Lower lobe of right lung (tissue), 2 donors: ENCODE data around the gene HDC. TPM values are rescaled to one million over a fixed set of nuclear protein-coding genes. Genes with fewer than 3 reads are reported as not detected.

Experiments
- ATAC-seq, 2 donors: fragments of 200-7000 bp; cut with Tn5 transposase; one replicate each; pipeline ENCODE4 v1.9.1; 2020 to 2022; ENCODE audit warnings: mild to moderate bottlenecking in 2 of 2, moderate library complexity in 2 of 2
- DNase-seq: peaks from one replicate; pipeline ENCODE4 v3.0.0-alpha.2; 2020
- H3K27ac ChIP-seq: fragments of 200-600 bp; one replicate; pipeline ENCODE4 v1.8.0; 2022
- H3K27me3 ChIP-seq: fragments of 200-600 bp; one replicate; pipeline ENCODE4 v1.8.0; 2022; ENCODE audit warnings: low read depth
- H3K36me3 ChIP-seq: fragments of 200-600 bp; one replicate; pipeline ENCODE4 v1.8.0; 2022; ENCODE audit warnings: mild to moderate bottlenecking
- H3K4me1 ChIP-seq: fragments of 200-600 bp; one replicate; pipeline ENCODE4 v1.8.0; 2022
- H3K4me3 ChIP-seq: fragments of 200-600 bp; one replicate; pipeline ENCODE4 v1.8.0; 2022; ENCODE audit warnings: mild to moderate bottlenecking
- H3K9me3 ChIP-seq: fragments of 200-600 bp; one replicate; pipeline ENCODE4 v1.8.0; 2022
- CTCF ChIP-seq: fragments of 200-600 bp; IDR thresholded peaks from one replicate; pipeline ENCODE4 v1.8.0; 2022; ENCODE audit warnings: antibody characterized with exemption, mild to moderate bottlenecking
- intact Hi-C: fragments of 100-400 bp; cut with DNase I; formaldehyde crosslinking; loops from one replicate; pipeline ENCODE4 v1.11.0; 2022
- total RNA-seq: library from RNA; stranded (reverse); fragmentation: NEBNext Ultra II Directional; extraction: Animal tissue kit (Norgen Biotek cat#: 25700); gene quantifications from one replicate; pipeline ENCODE4 v1.2.1, GENCODE V29; 2021
- donor health status: DM: no; HTN: yes; CAD: no; lungs with severe emphysema.

The HDC gene
- total RNA-seq, 1 donor from 2014 or later: 4.8 TPM

GRCh38 chr15:50233192-50233736, 32.3 kb downstream of the HDC start:
- no peak for ATAC-seq
- no peak for DNase-seq
- Histone ChIP-seq H3K27me3 (no peaks in the 10 kb centered on the region), H3K36me3 (no peaks in the 10 kb centered on the region), H3K27ac (no peak overlapping the region), H3K4me3 (no peak overlapping the region), H3K9me3 (no peaks in the 10 kb centered on the region), H3K4me1 (no peaks in the 10 kb centered on the region)
- TF ChIP-seq CTCF: no peak
- intact Hi-C loops: no loop called here

GRCh38 chr15:50232791-50233190, 32.7 kb downstream of the HDC start:
- no peak for ATAC-seq
- Histone ChIP-seq H3K4me1 (no peaks in the 10 kb centered on the region), H3K27ac (no peak overlapping the region), H3K36me3 (no peaks in the 10 kb centered on the region), H3K4me3 (no peak overlapping the region), H3K9me3 (no peaks in the 10 kb centered on the region), H3K27me3 (no peaks in the 10 kb centered on the region)
- TF ChIP-seq CTCF: no peak
- intact Hi-C loops: no loop called here
- DNase-seq: no peak

- ATAC-seq (no peak), DNase-seq (no peak)
- H3K4me1 ChIP-seq: no peaks in the 10 kb centered on the region
- H3K27ac ChIP-seq: no peak overlapping the region
- no peaks in the 10 kb centered on the region for H3K27me3 ChIP-seq
- no peak overlapping the region for H3K4me3 ChIP-seq
- no peak for TF ChIP-seq CTCF
- intact Hi-C loops: no loop called here
- H3K36me3 ChIP-seq: no peaks in the 10 kb centered on the region
- no peaks in the 10 kb centered on the region for H3K9me3 ChIP-seq
Observed at GRCh38 chr15:50231761-50232160, 33.8 kb downstream of the HDC start.

GRCh38 chr15:50229336-50229735, 36.2 kb downstream of the HDC start:
- Histone ChIP-seq H3K27ac (no peak overlapping the region), H3K27me3 (no peaks in the 10 kb centered on the region), H3K4me1 (no peaks in the 10 kb centered on the region), H3K9me3 (no peaks in the 10 kb centered on the region), H3K36me3 (no peaks in the 10 kb centered on the region), H3K4me3 (no peak overlapping the region)
- ATAC-seq (no peak), DNase-seq (no peak)
- no peak for TF ChIP-seq CTCF
- intact Hi-C loops: no loop called here

GRCh38 chr15:50228866-50229265, 36.7 kb downstream of the HDC start:
- no peak overlapping the region for H3K4me3 ChIP-seq
- no peaks in the 10 kb centered on the region for H3K9me3 ChIP-seq
- DNase-seq (no peak), ATAC-seq (no peak)
- intact Hi-C loops: no loop called here
- H3K4me1 ChIP-seq: no peaks in the 10 kb centered on the region
- H3K27me3 ChIP-seq: no peaks in the 10 kb centered on the region
- H3K36me3 ChIP-seq: no peaks in the 10 kb centered on the region
- no peak overlapping the region for H3K27ac ChIP-seq
- TF ChIP-seq CTCF: no peak

GRCh38 chr15:50227076-50227475, 38.5 kb downstream of the HDC start:
- Histone ChIP-seq H3K27ac (no peak overlapping the region), H3K36me3 (no peaks in the 10 kb centered on the region), H3K4me1 (no peaks in the 10 kb centered on the region), H3K9me3 (no peaks in the 10 kb centered on the region), H3K4me3 (no peak overlapping the region), H3K27me3 (no peaks in the 10 kb centered on the region)
- DNase-seq: no peak
- TF ChIP-seq CTCF: no peak
- ATAC-seq: no peak
- intact Hi-C loops: no loop called here
